Upper lobe of left lung (tissue), 4 donors: ENCODE measurements around the gene VDAC1.

Experiments
- CTCF ChIP-seq, 6 experiments: fragments of 450-650 bp in 4 of 6; fragments of 200-600 bp in 2 of 6; sonication (generic) in 2 of 6; IDR thresholded peaks; one replicate each; pipeline ENCODE4 v1.5.1; 2016 to 2019; ENCODE audit warnings: antibody characterized with exemption in 6 of 6
- EP300 ChIP-seq, 4 donors: sonication (generic); formaldehyde crosslinking; IDR thresholded peaks; one replicate each; pipeline ENCODE4 v1.5.1; 2017; ENCODE audit warnings: antibody characterized with exemption in 4 of 4, control low read depth in 2 of 4
- POLR2A ChIP-seq, 4 donors: fragments of 450-650 bp; IDR thresholded peaks; one replicate each; pipeline ENCODE4 v1.5.1; 2016 to 2017; ENCODE audit warnings: antibody characterized with exemption in 4 of 4, mild to moderate bottlenecking in 2 of 4
- POLR2AphosphoS5 ChIP-seq, 2 donors: sonication (generic); formaldehyde crosslinking; IDR thresholded peaks; one replicate each; pipeline ENCODE4 v1.5.1; 2017; ENCODE audit warnings: antibody characterized with exemption in 2 of 2

- TF ChIP-seq CTCF (IDR thresholded peaks at IDR 0.05) (no peak), POLR2AphosphoS5 (IDR thresholded peaks at IDR 0.05) (no peak), POLR2A (IDR thresholded peaks at IDR 0.05) (no peak), EP300 (IDR thresholded peaks at IDR 0.05) (no peak)
These were observed 45.1 kb downstream of the VDAC1 start for GRCh38 chr5:133959643-133960042.
